Spleen (tissue), 11 donors: ENCODE data around the gene PRKACB. TPM values are rescaled to one million over a fixed set of nuclear protein-coding genes. Genes with fewer than 3 reads are reported as not detected.

Experiments used
- DNase-seq: peaks from one replicate; pipeline ENCODE4 v3.0.0-alpha.2; 2020
- H3K27ac ChIP-seq, 8 donors: fragments of 200-600 bp; sonication (generic) in 7 of 8; 1 replicate in 4 of 8; 2 replicates in 4 of 8; pipeline versions ENCODE4 v1.5.0 to v1.8.0; 2016 to 2021; ENCODE audit warnings: inconsistent platforms in 4 of 8, mild to moderate bottlenecking in 4 of 8, moderate library complexity in 1 of 8
- H3K27me3 ChIP-seq, 7 donors: fragments of 200-600 bp; sonication (generic) in 6 of 7; replicated peaks in 1 of 7; 1 replicate in 4 of 7; 2 replicates in 3 of 7; pipeline versions ENCODE4 v1.5.0 to v1.8.0; 2016 to 2021; ENCODE audit warnings: inconsistent platforms in 3 of 7, mild to moderate bottlenecking in 1 of 7
- H3K36me3 ChIP-seq, 6 donors: fragments of 200-600 bp; sonication (generic) in 5 of 6; 1 replicate in 4 of 6; 2 replicates in 2 of 6; pipeline versions ENCODE4 v1.5.0 to v1.8.0; 2016 to 2021; ENCODE audit warnings: inconsistent platforms in 2 of 6
- H3K4me1 ChIP-seq, 6 donors: fragments of 200-600 bp; sonication (generic) in 5 of 6; 1 replicate in 3 of 6; 2 replicates in 3 of 6; pipeline versions ENCODE4 v1.5.0 to v1.8.0; 2016 to 2021; ENCODE audit warnings: inconsistent platforms in 3 of 6
- H3K4me3 ChIP-seq, 8 donors: fragments of 200-600 bp; sonication (generic) in 7 of 8; 1 replicate in 4 of 8; 2 replicates in 4 of 8; pipeline versions ENCODE4 v1.5.0 to v1.8.0; 2016 to 2021; ENCODE audit warnings: inconsistent platforms in 4 of 8, mild to moderate bottlenecking in 4 of 8, moderate library complexity in 2 of 8
- H3K9me3 ChIP-seq, 8 donors: fragments of 200-600 bp; sonication (generic) in 7 of 8; 1 replicate in 4 of 8; 2 replicates in 4 of 8; pipeline versions ENCODE4 v1.5.0 to v1.8.0; 2016 to 2021; ENCODE audit warnings: inconsistent platforms in 4 of 8
- CTCF ChIP-seq, 11 experiments: fragments of 200-600 bp in 7 of 11; fragments of 450-650 bp in 4 of 11; sonication (generic) in 4 of 11; IDR thresholded peaks in 8 of 11; conservative IDR thresholded peaks in 3 of 11; 1 replicate in 7 of 11; 2 replicates in 4 of 11; pipeline versions ENCODE4 v1.4.0 to v1.8.0; 2016 to 2021; ENCODE audit warnings: antibody characterized with exemption in 11 of 11, inconsistent platforms in 4 of 11, mild to moderate bottlenecking in 1 of 11
- POLR2A ChIP-seq, 3 donors: fragments of 450-650 bp; IDR thresholded peaks; one replicate each; pipeline ENCODE4 v1.5.1; 2017; ENCODE audit warnings: antibody characterized with exemption in 3 of 3, mild to moderate bottlenecking in 1 of 3
- POLR2AphosphoS5 ChIP-seq, 3 donors: sonication (generic); formaldehyde crosslinking; IDR thresholded peaks; one replicate each; pipeline ENCODE4 v1.5.1; 2017; ENCODE audit warnings: antibody characterized with exemption in 3 of 3
- WGBS, 5 donors: extraction: QIAGEN DNeasy Blood & Tissue Kit in 3 of 5; methylation state at CpG; one replicate each; pipeline versions ENCODE4 v1.1.5 to v1.1.7; 2013 to 2018; 5-methylcytosine and 5-hydroxymethylcytosine counted together
- intact Hi-C: fragments of 100-400 bp; cut with DNase I; formaldehyde crosslinking; loops from one replicate; pipeline ENCODE4 v1.15.0; 2023; ENCODE audit warnings: low total_unique reads
- polyA plus RNA-seq, 3 donors: library from polyadenylated mRNA; stranded (reverse); fragments of 200-250 nt; gene quantifications; one replicate each; pipeline ENCODE4 v1.2.1, GENCODE V29; 2013
- total RNA-seq, 7 donors: library from RNA; depleted of rRNA in 3 of 7; stranded (reverse); fragments of >200 nt in 3 of 7; fragmentation: NEBNext Ultra II Directional in 4 of 7; extraction: Animal tissue kit (Norgen Biotek cat#: 25700) in 4 of 7; gene quantifications; one replicate each; pipeline versions ENCODE4 v1.1.0 to v1.2.1, GENCODE V29; 2016 to 2021
- donor health status: healthy with polysubstance abuse.
- donor health status: DM: no; HTN: no; CAD: no; lungs with moderate emphysema.
- donor health status: DM: no; HTN: no; CAD: no.
- donor health status: Bipolar disorder and iron deficiency.
- donor health status: healthy.
- donor health status: DM: no; HTN: no; CAD: no.
- donor health status: DM: yes; HTN: yes; CAD: no.

PRKACB gene
- total and polyA plus RNA-seq, 10 donors = 21.0 to 93.0 (median 61.1) TPM

- Histone ChIP-seq H3K27ac (peak overlapping the region; percentile 10 to 85 (median 78)), H3K9me3 (no peaks in the 10 kb centered on the region), H3K27me3 (no peaks in the 10 kb centered on the region), H3K36me3 (no peaks in the 10 kb centered on the region), H3K4me1 (peaks cover 8 to 88% (median 51%) of the 10 kb centered on the region in 6 donors), H3K4me3 (peak overlapping the region; percentile 1 to 65 (median 30))
- 15 to 32% (median 28%) methylated on average over 2 of the region's 2 CpGs for WGBS, 5 donors
- no peak for DNase-seq
- intact Hi-C loops = loop anchor here (10.0 kb wide), 1 partner anchor 480 kb away; no protein-coding TSS in a partner anchor
- TF ChIP-seq POLR2A (IDR thresholded peaks at IDR 0.05) (no peak), CTCF (IDR thresholded peaks at IDR 0.05 in 8 of 11, conservative IDR thresholded peaks at IDR 0.05 in 3 of 11) (no peak), POLR2AphosphoS5 (IDR thresholded peaks at IDR 0.05) (no peak)
Observed at GRCh38 chr1:84145068-84145467, 997 bp downstream of the PRKACB start.

- peak overlapping the region in 7 of 8 donors; percentile 24 to 85 (median 76) for H3K27ac ChIP-seq
- H3K4me3 ChIP-seq = peak overlapping the region in 6 of 8 donors; percentile 27 to 65 (median 33)
- DNase-seq = no peak
- H3K36me3 ChIP-seq = no peaks in the 10 kb centered on the region
- no peaks in the 10 kb centered on the region for H3K9me3 ChIP-seq
- TF ChIP-seq POLR2AphosphoS5 (IDR thresholded peaks at IDR 0.05) (no peak), CTCF (IDR thresholded peaks at IDR 0.05 in 8 of 11, conservative IDR thresholded peaks at IDR 0.05 in 3 of 11) (no peak), POLR2A (IDR thresholded peaks at IDR 0.05) (no peak)
- intact Hi-C loops = loop anchor here (10.0 kb wide), 1 partner anchor 478 kb away; no protein-coding TSS in a partner anchor
- whole genome bisulfite sequencing, 5 donors = 29 to 42% (median 35%) methylated on average over 4 of the region's 4 CpGs
- no peaks in the 10 kb centered on the region for H3K27me3 ChIP-seq
- peaks cover 4 to 97% (median 53%) of the 10 kb centered on the region in 6 donors for H3K4me1 ChIP-seq
Observed at GRCh38 chr1:84146411-84147032, 2.5 kb downstream of the PRKACB start.

- H3K4me3 ChIP-seq = no peak overlapping the region
- no peaks in the 10 kb centered on the region for H3K36me3 ChIP-seq
- 52 to 84% (median 76%) methylated on average over 1 of the region's 1 CpG for WGBS, 5 donors
- H3K27me3 ChIP-seq = no peaks in the 10 kb centered on the region
- intact Hi-C loops = loop anchor here (10.0 kb wide), 1 partner anchor 476 kb away; no protein-coding TSS in a partner anchor
- no peak for TF ChIP-seq CTCF (IDR thresholded peaks at IDR 0.05 in 8 of 11, conservative IDR thresholded peaks at IDR 0.05 in 3 of 11)
- no peaks in the 10 kb centered on the region for H3K9me3 ChIP-seq
- no peak for DNase-seq
- peaks cover 4 to 98% (median 62%) of the 10 kb centered on the region in 6 donors for H3K4me1 ChIP-seq
- H3K27ac ChIP-seq = no peak overlapping the region
Observed at GRCh38 chr1:84148758-84149157, 4.7 kb downstream of the PRKACB start.

- Histone ChIP-seq H3K27ac (peak overlapping the region in 3 of 8 donors; percentile 29 to 50 (median 32)), H3K4me3 (no peak overlapping the region), H3K36me3 (no peaks in the 10 kb centered on the region), H3K27me3 (no peaks in the 10 kb centered on the region), H3K4me1 (peaks cover 8 to 97% (median 51%) of the 10 kb centered on the region in 6 donors), H3K9me3 (no peaks in the 10 kb centered on the region)
- TF ChIP-seq POLR2A (IDR thresholded peaks at IDR 0.05) (no peak), POLR2AphosphoS5 (IDR thresholded peaks at IDR 0.05) (no peak), CTCF (IDR thresholded peaks at IDR 0.05 in 8 of 11, conservative IDR thresholded peaks at IDR 0.05 in 3 of 11) (no peak)
- intact Hi-C loops = loop anchor here (10.0 kb wide), 1 partner anchor 152 kb away; the partner anchor contains the start of gene SAMD13
- 49 to 82% (median 58%) methylated on average over 3 of the region's 3 CpGs for WGBS, 5 donors
- DNase-seq = no peak
Observed at GRCh38 chr1:84152649-84153056, 8.6 kb downstream of the PRKACB start.
